ENCODE results near the gene TFDP2. TPM values are rescaled to one million over a fixed set of nuclear protein-coding genes. Genes with fewer than 3 reads are reported as not detected.

Gene TFDP2
- total RNA-seq, 1 experiment from 2014 or later: 43.2 TPM

DNA sequence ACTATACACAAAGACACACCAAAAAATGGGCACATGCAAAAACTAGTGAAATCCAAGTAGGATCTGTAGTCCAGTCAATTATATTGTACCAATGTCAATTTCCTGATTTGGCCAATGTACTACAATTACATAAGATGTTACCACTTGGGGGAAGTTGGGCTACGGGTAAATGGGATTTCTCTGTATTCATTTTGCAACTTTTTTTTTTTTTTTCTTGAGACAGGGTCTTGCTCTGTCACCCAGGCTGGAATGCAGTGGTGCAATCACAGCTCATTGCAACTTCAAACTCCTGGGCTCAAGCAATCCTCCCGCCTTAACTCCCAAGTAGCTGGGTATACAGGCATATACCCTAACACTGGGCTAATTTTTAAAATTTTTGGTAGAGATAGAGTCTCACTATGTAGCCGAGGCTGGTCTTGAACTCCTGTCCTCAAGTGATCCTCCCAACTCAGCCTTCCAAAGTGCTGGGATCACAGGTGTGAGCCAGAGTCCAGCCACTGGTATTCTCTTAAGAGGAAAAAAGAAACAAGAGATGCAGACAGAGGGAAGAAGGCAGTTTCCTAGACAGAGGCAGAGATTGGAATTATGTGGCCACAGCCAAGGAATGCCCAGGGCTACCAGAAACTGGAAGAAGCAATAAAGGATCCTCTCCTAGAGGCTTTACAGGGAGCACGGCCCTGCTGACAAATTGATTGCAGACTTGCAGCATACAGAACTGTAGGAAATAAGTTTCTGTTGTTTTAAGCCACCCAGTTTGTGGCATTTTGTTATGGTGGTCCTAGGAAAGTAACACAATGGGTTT is 33.3 kb downstream of the TFDP2 start:
- Mint-ChIP-seq H3K27ac (ENCODE audit: low read depth, unreplicated experiment) (no peak overlapping the region), H3K9me3 (ENCODE audit: unreplicated experiment) (peaks cover 7% of the 10 kb centered on the region), H3K4me1 (ENCODE audit: insufficient read depth, unreplicated experiment) (peaks cover 23% of the 10 kb centered on the region), H3K36me3 (ENCODE audit: insufficient read depth, unreplicated experiment) (no peaks in the 10 kb centered on the region), H3K4me3 (ENCODE audit: unreplicated experiment) (no peak overlapping the region), H3K27me3 (ENCODE audit: insufficient read depth, unreplicated experiment) (no peaks in the 10 kb centered on the region)
- DNase-seq (ENCODE audit: unreplicated experiment): peak; percentile 29
- TF ChIP-seq, protein P1, sequence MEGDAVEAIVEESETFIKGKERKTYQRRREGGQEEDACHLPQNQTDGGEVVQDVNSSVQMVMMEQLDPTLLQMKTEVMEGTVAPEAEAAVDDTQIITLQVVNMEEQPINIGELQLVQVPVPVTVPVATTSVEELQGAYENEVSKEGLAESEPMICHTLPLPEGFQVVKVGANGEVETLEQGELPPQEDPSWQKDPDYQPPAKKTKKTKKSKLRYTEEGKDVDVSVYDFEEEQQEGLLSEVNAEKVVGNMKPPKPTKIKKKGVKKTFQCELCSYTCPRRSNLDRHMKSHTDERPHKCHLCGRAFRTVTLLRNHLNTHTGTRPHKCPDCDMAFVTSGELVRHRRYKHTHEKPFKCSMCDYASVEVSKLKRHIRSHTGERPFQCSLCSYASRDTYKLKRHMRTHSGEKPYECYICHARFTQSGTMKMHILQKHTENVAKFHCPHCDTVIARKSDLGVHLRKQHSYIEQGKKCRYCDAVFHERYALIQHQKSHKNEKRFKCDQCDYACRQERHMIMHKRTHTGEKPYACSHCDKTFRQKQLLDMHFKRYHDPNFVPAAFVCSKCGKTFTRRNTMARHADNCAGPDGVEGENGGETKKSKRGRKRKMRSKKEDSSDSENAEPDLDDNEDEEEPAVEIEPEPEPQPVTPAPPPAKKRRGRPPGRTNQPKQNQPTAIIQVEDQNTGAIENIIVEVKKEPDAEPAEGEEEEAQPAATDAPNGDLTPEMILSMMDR (IDR thresholded peaks at IDR 0.05; ENCODE audit: unreplicated experiment): no peak
- no TSS peak for BruUV-seq (replicated peaks)
- ChIA-PET POLR2A (interaction anchor here (0.7 kb wide), 1 partner anchor 12 kb away, joined by 3 read pairs; no protein-coding TSS in a partner anchor), CTCF (interaction anchor here (0.6 kb wide), 1 partner anchor 23 kb away, joined by 3 read pairs; no protein-coding TSS in a partner anchor)
- intact Hi-C loops (cut with micrococcal nuclease): no loop called here

DNA sequence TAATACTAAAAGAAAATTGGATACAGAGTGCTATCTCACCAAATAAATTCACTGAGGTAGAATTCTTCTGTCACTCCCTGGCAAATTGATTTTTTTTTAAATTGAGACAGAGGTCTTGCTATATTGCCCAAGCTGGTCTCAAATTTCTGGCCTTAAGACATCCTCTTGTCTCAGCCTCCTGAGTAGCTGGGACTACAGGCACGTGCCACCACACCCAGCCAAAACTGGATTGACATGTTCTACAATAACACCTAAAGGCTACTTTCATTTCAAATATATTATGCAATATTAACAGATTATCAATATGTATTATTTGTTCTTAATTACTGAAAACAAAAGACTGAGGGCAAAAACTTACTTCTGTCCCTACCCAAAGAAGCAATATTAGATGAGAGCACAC is 36.7 kb downstream of the TFDP2 start:
- Mint-ChIP-seq H3K4me3 (ENCODE audit: unreplicated experiment) (no peak overlapping the region), H3K27me3 (ENCODE audit: insufficient read depth, unreplicated experiment) (no peaks in the 10 kb centered on the region), H3K27ac (ENCODE audit: low read depth, unreplicated experiment) (no peak overlapping the region), H3K9me3 (ENCODE audit: unreplicated experiment) (peaks cover 7% of the 10 kb centered on the region), H3K4me1 (ENCODE audit: insufficient read depth, unreplicated experiment) (peaks cover 11% of the 10 kb centered on the region), H3K36me3 (ENCODE audit: insufficient read depth, unreplicated experiment) (no peaks in the 10 kb centered on the region)
- DNase-seq (ENCODE audit: unreplicated experiment): no peak
- intact Hi-C loops (cut with micrococcal nuclease): no loop called here
- ChIA-PET CTCF (interaction anchor here (0.6 to 1.5 kb wide), 3 partner anchors 10 to 272 kb away, joined by 3 to 5 read pairs (median 5); no protein-coding TSS in a partner anchor), POLR2A (interaction anchor here (1.2 kb wide), 1 partner anchor 235 kb away, joined by 3 read pairs; no protein-coding TSS in a partner anchor)
- no TSS peak for BruUV-seq (replicated peaks)
- TF ChIP-seq, protein P1 (IDR thresholded peaks at IDR 0.05; ENCODE audit: unreplicated experiment): no peak

DNA sequence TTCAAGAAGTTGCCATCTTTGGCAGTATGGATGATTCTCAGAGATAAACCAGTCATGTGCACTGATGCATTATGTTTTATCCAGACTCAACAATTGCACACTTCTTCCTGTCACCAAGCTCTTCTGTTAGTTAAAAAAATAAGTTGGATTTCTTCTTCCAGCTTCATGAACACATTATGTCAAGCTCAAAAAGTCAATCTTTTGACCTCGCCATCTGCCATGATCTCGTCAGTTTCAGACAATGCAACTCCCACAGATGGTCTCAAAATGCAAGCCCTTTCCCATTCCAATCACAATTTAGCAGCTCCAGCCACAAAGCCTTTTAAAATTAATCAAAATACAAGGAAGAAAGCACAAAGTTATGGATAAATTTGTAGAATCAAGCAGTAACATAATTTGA is 42.8 kb downstream of the TFDP2 start:
- Mint-ChIP-seq H3K36me3 (ENCODE audit: insufficient read depth, unreplicated experiment) (no peaks in the 10 kb centered on the region), H3K4me3 (ENCODE audit: unreplicated experiment) (no peak overlapping the region), H3K27me3 (ENCODE audit: insufficient read depth, unreplicated experiment) (no peaks in the 10 kb centered on the region), H3K9me3 (ENCODE audit: unreplicated experiment) (peaks cover 5% of the 10 kb centered on the region), H3K4me1 (ENCODE audit: insufficient read depth, unreplicated experiment) (peaks cover 4% of the 10 kb centered on the region), H3K27ac (ENCODE audit: low read depth, unreplicated experiment) (no peak overlapping the region)
- DNase-seq (ENCODE audit: unreplicated experiment): no peak
- intact Hi-C loops (cut with micrococcal nuclease): no loop called here
- TF ChIP-seq, protein P1 (IDR thresholded peaks at IDR 0.05; ENCODE audit: unreplicated experiment): no peak
- BruUV-seq (replicated peaks): no TSS peak
- ChIA-PET POLR2A (no interaction called here), CTCF (no interaction called here)

DNA sequence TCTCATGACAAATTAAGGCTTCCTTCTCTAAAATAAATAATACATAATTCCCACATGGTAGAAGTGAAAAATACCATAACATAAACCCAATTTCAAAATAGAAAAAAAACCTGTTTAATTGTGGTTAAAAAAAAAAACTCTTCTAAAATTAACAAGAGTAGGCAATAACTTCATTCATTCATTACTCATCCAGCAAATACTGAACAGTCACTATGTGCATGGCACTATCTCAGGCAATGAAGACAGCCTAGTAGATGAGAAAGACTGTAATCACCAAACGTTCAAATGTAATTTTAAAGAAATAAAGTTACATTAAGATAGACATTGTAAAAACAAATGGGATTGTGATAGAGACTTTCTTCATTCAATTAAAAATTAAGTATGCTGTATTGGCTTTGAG is 43.4 kb downstream of the TFDP2 start:
- H3K9me3 Mint-ChIP-seq (ENCODE audit: unreplicated experiment): no peaks in the 10 kb centered on the region
- H3K4me1 Mint-ChIP-seq (ENCODE audit: insufficient read depth, unreplicated experiment): peaks cover 4% of the 10 kb centered on the region
- H3K27me3 Mint-ChIP-seq (ENCODE audit: insufficient read depth, unreplicated experiment): no peaks in the 10 kb centered on the region
- ChIA-PET POLR2A (no interaction called here), CTCF (interaction anchor here (0.6 kb wide), 1 partner anchor 18 kb away, joined by 3 read pairs; no protein-coding TSS in a partner anchor)
- no peak overlapping the region for H3K27ac Mint-ChIP-seq (ENCODE audit: low read depth, unreplicated experiment)
- DNase-seq (ENCODE audit: unreplicated experiment): no peak
- TF ChIP-seq, protein P1 (IDR thresholded peaks at IDR 0.05; ENCODE audit: unreplicated experiment): no peak
- H3K36me3 Mint-ChIP-seq (ENCODE audit: insufficient read depth, unreplicated experiment): no peaks in the 10 kb centered on the region
- BruUV-seq (replicated peaks): no TSS peak
- intact Hi-C loops (cut with micrococcal nuclease): no loop called here
- no peak overlapping the region for H3K4me3 Mint-ChIP-seq (ENCODE audit: unreplicated experiment)
